PC-9 (cell line): Measurements from ENCODE around the gene CMTM8.

Experiments used
- EZH2 ChIP-seq: fragments of 200-600 bp; sonication (generic); IDR thresholded peaks from 2 replicates; pipeline ENCODE4 v1.8.0; 2017; ENCODE audit warnings: antibody characterized with exemption, low read depth
- TF ChIP-seq, protein P1 (sequence below): fragments of 200-600 bp; sonication (generic); conservative IDR thresholded peaks from 2 replicates; pipeline ENCODE4 v1.6.1; 2017; ENCODE audit warnings: mixed run types, antibody characterized with exemption, mild to moderate bottlenecking, moderate library complexity

DNA sequence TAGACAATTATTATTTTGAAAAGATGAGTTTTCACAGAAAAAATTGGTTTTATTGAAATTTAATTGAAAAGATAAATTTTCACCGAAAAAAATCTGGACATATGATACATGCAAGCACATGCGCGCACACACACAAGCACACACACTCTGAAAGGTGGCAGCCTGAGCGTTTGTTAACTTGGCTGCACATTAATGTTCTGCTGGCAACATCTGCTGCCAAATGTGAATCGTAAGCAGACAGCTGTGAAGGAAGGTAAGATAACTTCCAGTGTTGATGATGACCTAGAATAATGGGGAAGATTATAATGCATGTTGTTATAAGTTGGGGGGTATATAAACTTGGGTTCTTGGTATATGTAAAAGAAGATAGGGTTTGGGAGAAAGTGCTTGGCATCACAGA lies 134.8 kb downstream of the CMTM8 start:
- TF ChIP-seq, protein P1, sequence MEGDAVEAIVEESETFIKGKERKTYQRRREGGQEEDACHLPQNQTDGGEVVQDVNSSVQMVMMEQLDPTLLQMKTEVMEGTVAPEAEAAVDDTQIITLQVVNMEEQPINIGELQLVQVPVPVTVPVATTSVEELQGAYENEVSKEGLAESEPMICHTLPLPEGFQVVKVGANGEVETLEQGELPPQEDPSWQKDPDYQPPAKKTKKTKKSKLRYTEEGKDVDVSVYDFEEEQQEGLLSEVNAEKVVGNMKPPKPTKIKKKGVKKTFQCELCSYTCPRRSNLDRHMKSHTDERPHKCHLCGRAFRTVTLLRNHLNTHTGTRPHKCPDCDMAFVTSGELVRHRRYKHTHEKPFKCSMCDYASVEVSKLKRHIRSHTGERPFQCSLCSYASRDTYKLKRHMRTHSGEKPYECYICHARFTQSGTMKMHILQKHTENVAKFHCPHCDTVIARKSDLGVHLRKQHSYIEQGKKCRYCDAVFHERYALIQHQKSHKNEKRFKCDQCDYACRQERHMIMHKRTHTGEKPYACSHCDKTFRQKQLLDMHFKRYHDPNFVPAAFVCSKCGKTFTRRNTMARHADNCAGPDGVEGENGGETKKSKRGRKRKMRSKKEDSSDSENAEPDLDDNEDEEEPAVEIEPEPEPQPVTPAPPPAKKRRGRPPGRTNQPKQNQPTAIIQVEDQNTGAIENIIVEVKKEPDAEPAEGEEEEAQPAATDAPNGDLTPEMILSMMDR = no peak
- TF ChIP-seq EZH2 = no peak
